ENCODE measurements around the gene SMPD4.
"Not testable (repeated sequence)": the region's sequence is repeated elsewhere in the genome, so short reads cannot be mapped to it uniquely, and the experiment has no call there.

Gene SMPD4

GRCh38 chr2:130187859-130188792 lies 6.7 kb upstream of the SMPD4 start:
- DNase-seq (ENCODE audit: low read depth in 1 of 2, low spot score in 1 of 2) = not testable (repeated sequence)

- DNase-seq (ENCODE audit: low read depth in 1 of 2, low spot score in 1 of 2) = no peak
Measured at GRCh38 chr2:130187268-130187667, 5.9 kb upstream of the SMPD4 start.

- DNase-seq (ENCODE audit: low read depth in 1 of 2, low spot score in 1 of 2) = no peak
Measured at GRCh38 chr2:130186391-130186790, 5.0 kb upstream of the SMPD4 start.

GRCh38 chr2:130185896-130186295 lies 4.5 kb upstream of the SMPD4 start:
- DNase-seq (ENCODE audit: low read depth in 1 of 2, low spot score in 1 of 2) = no peak

GRCh38 chr2:130185436-130185835 lies 4.0 kb upstream of the SMPD4 start:
- DNase-seq (ENCODE audit: low read depth in 1 of 2, low spot score in 1 of 2) = no peak

GRCh38 chr2:130183512-130184373 lies 2.3 kb upstream of the SMPD4 start:
- no peak for DNase-seq (ENCODE audit: low read depth in 1 of 2, low spot score in 1 of 2)

GRCh38 chr2:130182826-130183511 lies 1.6 kb upstream of the SMPD4 start:
- DNase-seq (ENCODE audit: low read depth in 1 of 2, low spot score in 1 of 2) = not testable (repeated sequence)

- DNase-seq (ENCODE audit: low read depth in 1 of 2, low spot score in 1 of 2) = peak; percentile 86 to 88
Measured at GRCh38 chr2:130181880-130182682, 679 bp upstream of the SMPD4 start, which contains the start of gene MZT2B. MZT2B (plus strand) TSS chr2:130182262; CDS start chr2:130182283, 21 bp downstream.

DNA sequence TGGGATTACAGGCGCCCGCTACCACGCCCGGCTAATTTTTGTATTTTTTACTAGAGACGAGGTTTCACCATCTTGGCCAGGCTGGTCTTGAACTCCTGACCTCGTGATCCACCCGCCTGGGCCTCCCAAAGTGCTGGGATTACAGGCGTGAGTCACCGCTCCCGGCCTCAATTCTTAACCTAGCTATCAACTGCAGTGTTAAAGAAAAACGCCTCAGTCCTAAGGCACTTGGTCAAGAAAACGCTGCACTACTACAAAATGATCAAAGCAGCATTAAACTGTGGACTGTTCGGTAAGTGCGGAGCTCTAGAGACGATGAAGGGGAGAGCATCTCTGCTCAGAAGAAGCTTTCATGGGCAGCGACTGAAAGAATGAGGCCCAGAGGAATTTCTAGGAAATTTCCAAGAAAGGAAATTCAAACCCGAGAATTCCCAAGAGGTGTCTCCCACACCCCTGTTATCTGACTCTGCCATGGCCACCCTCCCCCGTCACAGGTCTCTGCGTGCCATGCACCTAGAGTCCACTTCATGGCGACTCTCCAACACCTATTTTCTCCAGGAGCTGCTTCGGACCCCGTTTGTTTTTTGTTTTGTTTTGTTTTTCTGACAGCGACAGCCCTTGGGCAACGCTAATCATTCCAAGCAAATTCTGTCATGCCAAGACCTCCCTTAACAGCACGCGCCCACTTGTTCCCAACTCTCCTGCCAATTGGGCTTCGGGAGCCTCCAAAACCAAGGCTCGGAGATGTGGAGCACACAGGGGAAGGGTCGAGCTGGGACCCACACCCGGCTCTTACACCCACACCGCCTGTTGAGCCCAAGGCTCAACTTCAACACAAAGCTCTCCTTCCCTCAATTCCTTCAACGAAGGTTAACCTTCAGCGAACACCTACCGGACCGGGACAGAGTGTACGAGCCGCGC lies 738 bp downstream of the SMPD4 start:
- not testable (repeated sequence) for DNase-seq (ENCODE audit: low read depth in 1 of 2, low spot score in 1 of 2)

DNA sequence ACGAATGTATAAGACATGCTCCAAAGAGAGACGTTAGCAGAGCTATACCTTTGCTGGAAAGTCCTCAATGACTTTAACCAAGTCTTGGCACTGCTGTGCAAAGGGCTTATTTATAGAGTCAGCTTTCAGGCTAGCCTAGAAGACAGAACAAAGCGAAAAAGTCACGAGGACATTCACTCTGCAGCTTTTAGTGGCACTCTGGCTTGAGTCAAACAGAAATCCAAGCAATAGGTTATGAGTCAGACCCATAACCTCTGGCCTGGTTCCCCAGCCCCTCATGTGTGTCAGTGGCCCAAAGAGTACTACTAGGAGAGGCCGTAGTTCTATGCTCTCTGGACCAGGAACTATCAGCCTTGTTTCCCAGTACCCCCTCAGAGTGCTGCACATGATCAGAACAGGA lies 6.5 kb downstream of the SMPD4 start:
- not testable (repeated sequence) for DNase-seq (ENCODE audit: low read depth in 1 of 2, low spot score in 1 of 2)

DNA sequence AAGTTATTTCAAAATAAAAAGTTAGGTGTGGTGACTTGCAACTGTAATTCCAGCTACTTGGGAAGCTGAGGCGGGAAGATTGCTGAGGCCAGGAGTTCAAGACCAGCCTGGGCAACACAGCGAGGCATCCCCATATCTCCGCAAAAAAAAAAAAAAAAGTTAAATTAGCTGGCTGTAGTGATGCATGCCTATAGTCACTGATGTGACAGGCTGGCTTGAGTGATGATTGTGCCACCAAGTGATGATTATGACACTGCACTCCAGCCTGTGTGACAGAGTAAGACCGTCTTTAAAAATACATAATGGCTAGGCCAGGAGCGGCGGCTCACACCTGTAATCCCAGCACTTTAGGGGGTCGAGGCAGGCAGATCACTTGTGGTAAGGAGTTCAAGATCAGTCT lies 11.5 kb downstream of the SMPD4 start:
- no peak for DNase-seq (ENCODE audit: low read depth in 1 of 2, low spot score in 1 of 2)

DNA sequence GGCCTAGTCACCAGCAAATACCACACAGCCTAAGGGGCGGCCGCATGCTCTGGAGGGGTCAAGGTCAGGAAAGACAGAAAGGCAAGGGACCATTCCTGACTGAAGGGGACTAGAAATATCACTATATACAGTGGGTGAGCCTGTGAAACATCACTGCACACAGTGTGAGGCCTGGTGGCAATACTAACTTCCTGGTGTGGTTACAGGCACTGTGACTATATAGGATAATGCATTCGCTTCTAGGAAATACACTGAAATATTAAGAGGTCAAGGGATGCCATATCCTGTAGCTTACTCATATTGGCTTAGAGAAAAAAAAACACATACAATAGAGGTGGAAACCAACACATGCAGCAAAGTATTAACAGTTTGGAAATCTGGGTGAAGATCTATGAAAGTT lies 12.2 kb downstream of the SMPD4 start:
- not testable (repeated sequence) for DNase-seq (ENCODE audit: low read depth in 1 of 2, low spot score in 1 of 2)

DNA sequence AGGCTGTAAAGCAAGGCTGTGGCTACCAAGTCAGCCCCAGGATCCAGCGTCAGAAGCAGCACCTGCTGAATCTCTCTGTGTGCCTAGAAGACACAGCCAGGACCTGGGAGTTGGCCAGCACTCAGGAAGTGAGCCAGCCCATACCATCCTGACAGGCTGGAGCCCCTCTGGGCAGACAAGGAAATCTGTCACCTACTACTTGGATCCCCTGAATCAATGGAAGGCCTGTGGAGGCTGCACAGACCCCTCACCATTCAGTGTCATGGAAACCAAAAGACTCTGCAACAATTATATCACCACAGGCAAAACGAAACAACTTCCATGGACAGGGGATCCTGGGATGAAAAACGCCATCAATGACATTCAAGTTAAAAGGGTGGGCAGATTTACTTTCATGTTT lies 14.8 kb downstream of the SMPD4 start:
- not testable (repeated sequence) for DNase-seq (ENCODE audit: low read depth in 1 of 2, low spot score in 1 of 2)

GRCh38 chr2:130165293-130166016 lies 15.9 kb downstream of the SMPD4 start:
- no peak for DNase-seq (ENCODE audit: low read depth in 1 of 2, low spot score in 1 of 2)

GRCh38 chr2:130162968-130163367 lies 18.4 kb downstream of the SMPD4 start:
- DNase-seq (ENCODE audit: low read depth in 1 of 2, low spot score in 1 of 2) = no peak

DNA sequence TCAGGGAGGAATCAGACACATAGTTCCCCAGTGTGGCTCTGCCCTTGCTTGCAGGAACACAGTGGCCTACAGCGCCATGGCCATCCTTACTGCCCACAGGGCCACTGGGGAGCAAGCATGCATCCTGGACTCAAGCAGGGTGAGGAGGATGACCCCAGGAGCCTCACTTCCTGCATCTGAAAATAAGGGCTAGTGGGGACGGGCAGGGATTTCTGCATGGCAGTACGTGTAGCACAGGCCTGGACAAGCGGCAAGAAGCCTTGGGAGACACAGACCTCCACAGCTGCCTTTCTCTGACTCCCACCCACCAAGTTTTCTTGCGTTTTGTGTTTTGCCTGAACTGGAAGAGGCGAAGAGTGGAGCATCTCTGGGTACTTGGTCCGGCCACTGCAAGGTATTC lies 18.9 kb downstream of the SMPD4 start:
- not testable (repeated sequence) for DNase-seq (ENCODE audit: low read depth in 1 of 2, low spot score in 1 of 2)

DNA sequence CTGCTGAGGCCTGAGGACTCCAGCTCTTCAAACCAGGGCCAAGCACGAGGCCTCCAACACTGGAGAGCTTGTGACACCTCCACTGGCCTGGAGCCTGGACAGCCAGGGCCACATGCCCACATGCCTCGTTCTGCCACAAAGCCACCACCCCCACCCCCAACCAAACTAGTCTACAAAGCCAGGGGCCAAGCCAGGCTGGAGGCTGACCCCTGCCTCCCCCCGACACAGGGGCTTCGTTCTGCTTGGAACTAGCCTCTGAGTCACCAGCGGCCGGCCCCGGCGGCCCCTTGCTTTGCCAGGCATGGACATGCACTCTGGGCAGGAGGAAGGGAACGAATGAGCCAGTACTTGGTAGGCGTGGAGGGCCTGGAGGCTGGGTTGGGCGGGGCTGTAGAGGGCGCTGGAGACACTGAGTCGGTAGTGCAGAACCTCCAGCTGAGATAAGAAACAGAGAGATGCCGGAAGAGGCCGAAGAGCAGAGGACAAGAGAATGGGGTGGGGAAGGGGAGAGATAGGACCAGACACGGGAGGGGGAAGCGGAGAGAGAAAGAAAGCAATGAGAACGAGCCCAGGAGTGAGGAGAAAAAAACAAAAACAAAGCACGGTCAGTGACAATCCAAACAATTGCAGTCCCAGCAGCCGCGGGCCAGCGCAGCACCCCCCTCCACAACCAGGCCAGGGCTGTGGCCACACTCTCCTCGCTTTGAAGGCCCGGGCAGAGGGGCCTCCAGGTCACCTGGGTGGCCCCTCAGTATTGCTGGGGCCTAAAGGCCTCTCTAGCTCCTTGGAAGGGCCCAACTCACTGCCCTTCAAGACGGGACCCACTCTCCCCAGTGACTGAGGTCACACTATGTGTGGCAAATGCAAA lies 20.3 kb downstream of the SMPD4 start:
- not testable (repeated sequence) for DNase-seq (ENCODE audit: low read depth in 1 of 2, low spot score in 1 of 2)

GRCh38 chr2:130160131-130160530 lies 21.3 kb downstream of the SMPD4 start:
- no peak for DNase-seq (ENCODE audit: low read depth in 1 of 2, low spot score in 1 of 2)

All from activated CD4-positive, alpha-beta T cell treated with anti-CD3 and anti-CD28 coated beads, Interleukin-2, amount 50 U/mL, for 24 hours (primary cell).